GM19395 (cell line): ENCODE measurements around the gene PRKRIP1.
"Not testable (repeated sequence)": the region's sequence is repeated elsewhere in the genome, so short reads cannot be mapped to it uniquely, and the experiment has no call there.

Source experiments
- ATAC-seq: cut with Tn5 transposase; IDR thresholded peaks from one replicate; pipeline ENCODE4 v1.9.1; 2021; ENCODE audit warnings: mild to moderate bottlenecking, moderate library complexity; ENCODE audit not compliant: unreplicated experiment

The PRKRIP1 gene

GRCh38 chr7:102395873-102396709 is at the start of gene PRKRIP1:
Gene PRKRIP1 (plus strand): TSS chr7:102396363. CDS start chr7:102396412, 49 bp downstream.
- peak; percentile 99 for ATAC-seq

- not testable (repeated sequence) for ATAC-seq
Measured at GRCh38 chr7:102346983-102347382, 49.2 kb upstream of the PRKRIP1 start.

- ATAC-seq = not testable (repeated sequence)
Measured at GRCh38 chr7:102356344-102356743, 39.8 kb upstream of the PRKRIP1 start, which contains the start of gene SPDYE6. Gene SPDYE6 (minus strand): TSS chr7:102356444. CDS start chr7:102356023, 421 bp downstream.

- peak; percentile 100 for ATAC-seq
Measured at GRCh38 chr7:102363549-102364393, 32.4 kb upstream of the PRKRIP1 start.

- not testable (repeated sequence) for ATAC-seq
Measured at GRCh38 chr7:102364394-102364886, 31.7 kb upstream of the PRKRIP1 start.

GRCh38 chr7:102365390-102365789 is 30.8 kb upstream of the PRKRIP1 start:
- not testable (repeated sequence) for ATAC-seq

- ATAC-seq = not testable (repeated sequence)
Measured at GRCh38 chr7:102370038-102370437, 26.1 kb upstream of the PRKRIP1 start.

GRCh38 chr7:102372796-102373195 is 23.4 kb upstream of the PRKRIP1 start:
- not testable (repeated sequence) for ATAC-seq

- no peak for ATAC-seq
Measured at GRCh38 chr7:102376964-102377466, 19.1 kb upstream of the PRKRIP1 start.

GRCh38 chr7:102380837-102381236 is 15.3 kb upstream of the PRKRIP1 start:
- ATAC-seq = not testable (repeated sequence)

GRCh38 chr7:102381696-102382425 is 14.3 kb upstream of the PRKRIP1 start:
- not testable (repeated sequence) for ATAC-seq

GRCh38 chr7:102387064-102387463 is 9.1 kb upstream of the PRKRIP1 start:
- no peak for ATAC-seq

- no peak for ATAC-seq
Measured at GRCh38 chr7:102389810-102390209, 6.4 kb upstream of the PRKRIP1 start.

- no peak for ATAC-seq
Measured at GRCh38 chr7:102390697-102391484, 5.3 kb upstream of the PRKRIP1 start.

GRCh38 chr7:102392330-102392729 is 3.8 kb upstream of the PRKRIP1 start:
- no peak for ATAC-seq

GRCh38 chr7:102393467-102393866 is 2.7 kb upstream of the PRKRIP1 start:
- no peak for ATAC-seq

- ATAC-seq = peak; percentile 3
Measured at GRCh38 chr7:102395592-102395872, 631 bp upstream of the PRKRIP1 start.

- ATAC-seq = no peak
Measured at GRCh38 chr7:102396710-102397019, 502 bp downstream of the PRKRIP1 start.

GRCh38 chr7:102398543-102398942 is 2.4 kb downstream of the PRKRIP1 start:
- no peak for ATAC-seq

GRCh38 chr7:102400360-102400759 is 4.2 kb downstream of the PRKRIP1 start:
- ATAC-seq = no peak
